GM23338 (cell line): ENCODE data around the gene ADGRL3. TPM values are rescaled to one million over a fixed set of nuclear protein-coding genes. Genes with fewer than 3 reads are reported as not detected.
A peak's percentile ranks its signal among the peaks of the same experiment; 100 is the strongest.

Experiments
- ATAC-seq: fragments of 200-7000 bp; cut with Tn5 transposase; 3 replicates; pipeline ENCODE4 v1.9.1; 2020
- DNase-seq: peaks from one replicate; pipeline ENCODE4 v3.0.0-alpha.2; 2015; ENCODE audit warnings: low spot score
- H2AFZ ChIP-seq: fragments of 200-600 bp; sonication (generic); 2 replicates; pipeline ENCODE4 v1.8.0; 2016; ENCODE audit warnings: antibody characterized with exemption, mild to moderate bottlenecking, moderate library complexity
- H3F3A ChIP-seq: fragments of 200-600 bp; sonication (generic); replicated peaks from 2 replicates; pipeline ENCODE4 v1.8.0; 2017; ENCODE audit warnings: antibody characterized with exemption, mixed run types, low read depth
- H3K27ac ChIP-seq: fragments of 200-600 bp; sonication (generic); 2 replicates; pipeline ENCODE4 v1.6.1; 2016; ENCODE audit warnings: low read depth
- H3K27me3 ChIP-seq: fragments of 200-600 bp; sonication (generic); 2 replicates; pipeline ENCODE4 v1.8.0; 2016; ENCODE audit warnings: mild to moderate bottlenecking, mixed run types, moderate library complexity; ENCODE audit not compliant: insufficient read depth
- H3K36me3 ChIP-seq: fragments of 200-600 bp; sonication (generic); 2 replicates; pipeline ENCODE4 v1.8.0; 2016; ENCODE audit warnings: mild to moderate bottlenecking; ENCODE audit not compliant: insufficient read depth
- H3K4me1 ChIP-seq: fragments of 200-600 bp; sonication (generic); 2 replicates; pipeline ENCODE4 v1.8.0; 2016; ENCODE audit warnings: mild to moderate bottlenecking, moderate library complexity; ENCODE audit not compliant: insufficient read depth
- H3K4me2 ChIP-seq: fragments of 200-600 bp; sonication (generic); 2 replicates; pipeline ENCODE4 v1.7.1; 2017; ENCODE audit warnings: mixed run types
- H3K4me3 ChIP-seq: fragments of 200-600 bp; sonication (generic); 2 replicates; pipeline ENCODE4 v1.6.1; 2016; ENCODE audit warnings: mixed run types
- H3K79me2 ChIP-seq: fragments of 200-600 bp; sonication (generic); replicated peaks from 2 replicates; pipeline ENCODE4 v1.8.0; 2017; ENCODE audit warnings: mild to moderate bottlenecking; ENCODE audit not compliant: insufficient read depth
- H3K9me2 ChIP-seq: fragments of 200-600 bp; sonication (generic); 2 replicates; pipeline ENCODE4 v1.8.0; 2017; ENCODE audit not compliant: insufficient read depth
- H4K20me1 ChIP-seq: fragments of 200-600 bp; sonication (generic); replicated peaks from 2 replicates; pipeline ENCODE4 v1.8.0; 2017; ENCODE audit warnings: mild to moderate bottlenecking; ENCODE audit not compliant: insufficient read depth
- H3K27ac Mint-ChIP-seq: 2 replicates; pipeline ENCODE4 v1.8.0; 2020; ENCODE audit warnings: inconsistent platforms, mild to moderate bottlenecking, moderate library complexity, mixed read lengths
- H3K27me3 Mint-ChIP-seq: 3 replicates; pipeline ENCODE4 v1.8.0; 2022; ENCODE audit warnings: low read depth, mild to moderate bottlenecking, moderate library complexity, mixed read lengths, inconsistent platforms; ENCODE audit not compliant: insufficient read depth, poor library complexity
- H3K36me3 Mint-ChIP-seq: 3 replicates; pipeline ENCODE4 v1.8.0; 2021; ENCODE audit warnings: low read depth, mild to moderate bottlenecking, inconsistent platforms, moderate library complexity, mixed read lengths
- H3K4me1 Mint-ChIP-seq: 3 replicates; pipeline ENCODE4 v1.8.0; 2020; ENCODE audit warnings: mild to moderate bottlenecking, inconsistent platforms, mixed read lengths
- H3K4me3 Mint-ChIP-seq: 3 replicates; pipeline ENCODE4 v1.8.0; 2021; ENCODE audit warnings: moderate library complexity, mild to moderate bottlenecking, inconsistent platforms, mixed read lengths
- H3K9me3 Mint-ChIP-seq: 3 replicates; pipeline ENCODE4 v1.8.0; 2020; ENCODE audit warnings: moderate library complexity, mild to moderate bottlenecking, inconsistent platforms, mixed read lengths
- EZH2phosphoT487 ChIP-seq: fragments of 200-600 bp; sonication (generic); IDR thresholded peaks from one replicate; pipeline ENCODE4 v1.8.1; 2018; ENCODE audit warnings: antibody characterized with exemption; ENCODE audit not compliant: unreplicated experiment
- STAT1 ChIP-seq: IDR thresholded peaks from one replicate; pipeline ENCODE4 v1.6.1; 2016; ENCODE audit warnings: antibody characterized with exemption; ENCODE audit not compliant: unreplicated experiment
- ZNF114 ChIP-seq: fragments of 250-450 bp; sonication (Bioruptor Pico); IDR thresholded peaks from 2 replicates; pipeline ENCODE4 v1.5.0; 2020; ENCODE audit warnings: mild to moderate bottlenecking, moderate library complexity
- ZNF331 ChIP-seq: fragments of 250-450 bp; sonication (Bioruptor Pico); IDR thresholded peaks from 2 replicates; pipeline ENCODE4 v1.5.0; 2020; ENCODE audit warnings: low read depth, mild to moderate bottlenecking, moderate library complexity
- polyA plus RNA-seq: library from polyadenylated mRNA; unstranded; fragments of >200 nt; fragmentation: Nextera tagmentation; extraction: Ambion mirVana; gene quantifications from 2 replicates; pipeline ENCODE4 v1.2.1, GENCODE V29; 2016
- total RNA-seq: library from RNA; depleted of rRNA; stranded (reverse); fragments of >200 nt; shearing (Covaris generic); gene quantifications from 2 replicates; pipeline ENCODE4 v1.2.3, GENCODE V29; 2014
- TF ChIP-seq, protein P1 (sequence below): fragments of 250-450 bp; sonication (Bioruptor Pico); IDR thresholded peaks from 2 replicates; pipeline ENCODE4 v1.5.0; 2020; ENCODE audit warnings: mild to moderate bottlenecking, moderate library complexity
- TF ChIP-seq, protein P2 (sequence below): IDR thresholded peaks from one replicate; pipeline ENCODE4 v1.6.1; 2018; ENCODE audit warnings: antibody characterized with exemption; ENCODE audit not compliant: unreplicated experiment

The ADGRL3 gene
- total and polyA plus RNA-seq, 2 experiments from 2014 or later: 9.7 to 16.5 TPM

DNA sequence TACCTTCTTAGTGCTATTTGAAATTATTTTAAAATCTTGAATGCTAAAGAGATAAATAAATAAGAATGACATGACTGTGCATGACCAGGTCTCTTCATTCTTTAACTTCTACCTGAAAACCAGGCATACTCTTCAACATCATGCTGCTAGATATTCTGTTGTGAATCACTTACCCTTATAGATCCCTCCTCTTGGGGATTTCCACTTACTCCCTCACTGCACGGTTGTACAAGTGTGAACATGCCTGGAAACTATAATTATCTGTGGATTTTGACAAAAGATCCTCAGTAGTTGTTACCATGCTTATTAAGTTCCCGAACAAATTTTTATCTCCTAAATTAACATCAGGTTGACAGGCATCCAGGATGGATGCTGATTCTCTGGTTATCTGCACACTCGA, 54.3 kb downstream of the ADGRL3 start (continued):
- TF ChIP-seq, protein P1, sequence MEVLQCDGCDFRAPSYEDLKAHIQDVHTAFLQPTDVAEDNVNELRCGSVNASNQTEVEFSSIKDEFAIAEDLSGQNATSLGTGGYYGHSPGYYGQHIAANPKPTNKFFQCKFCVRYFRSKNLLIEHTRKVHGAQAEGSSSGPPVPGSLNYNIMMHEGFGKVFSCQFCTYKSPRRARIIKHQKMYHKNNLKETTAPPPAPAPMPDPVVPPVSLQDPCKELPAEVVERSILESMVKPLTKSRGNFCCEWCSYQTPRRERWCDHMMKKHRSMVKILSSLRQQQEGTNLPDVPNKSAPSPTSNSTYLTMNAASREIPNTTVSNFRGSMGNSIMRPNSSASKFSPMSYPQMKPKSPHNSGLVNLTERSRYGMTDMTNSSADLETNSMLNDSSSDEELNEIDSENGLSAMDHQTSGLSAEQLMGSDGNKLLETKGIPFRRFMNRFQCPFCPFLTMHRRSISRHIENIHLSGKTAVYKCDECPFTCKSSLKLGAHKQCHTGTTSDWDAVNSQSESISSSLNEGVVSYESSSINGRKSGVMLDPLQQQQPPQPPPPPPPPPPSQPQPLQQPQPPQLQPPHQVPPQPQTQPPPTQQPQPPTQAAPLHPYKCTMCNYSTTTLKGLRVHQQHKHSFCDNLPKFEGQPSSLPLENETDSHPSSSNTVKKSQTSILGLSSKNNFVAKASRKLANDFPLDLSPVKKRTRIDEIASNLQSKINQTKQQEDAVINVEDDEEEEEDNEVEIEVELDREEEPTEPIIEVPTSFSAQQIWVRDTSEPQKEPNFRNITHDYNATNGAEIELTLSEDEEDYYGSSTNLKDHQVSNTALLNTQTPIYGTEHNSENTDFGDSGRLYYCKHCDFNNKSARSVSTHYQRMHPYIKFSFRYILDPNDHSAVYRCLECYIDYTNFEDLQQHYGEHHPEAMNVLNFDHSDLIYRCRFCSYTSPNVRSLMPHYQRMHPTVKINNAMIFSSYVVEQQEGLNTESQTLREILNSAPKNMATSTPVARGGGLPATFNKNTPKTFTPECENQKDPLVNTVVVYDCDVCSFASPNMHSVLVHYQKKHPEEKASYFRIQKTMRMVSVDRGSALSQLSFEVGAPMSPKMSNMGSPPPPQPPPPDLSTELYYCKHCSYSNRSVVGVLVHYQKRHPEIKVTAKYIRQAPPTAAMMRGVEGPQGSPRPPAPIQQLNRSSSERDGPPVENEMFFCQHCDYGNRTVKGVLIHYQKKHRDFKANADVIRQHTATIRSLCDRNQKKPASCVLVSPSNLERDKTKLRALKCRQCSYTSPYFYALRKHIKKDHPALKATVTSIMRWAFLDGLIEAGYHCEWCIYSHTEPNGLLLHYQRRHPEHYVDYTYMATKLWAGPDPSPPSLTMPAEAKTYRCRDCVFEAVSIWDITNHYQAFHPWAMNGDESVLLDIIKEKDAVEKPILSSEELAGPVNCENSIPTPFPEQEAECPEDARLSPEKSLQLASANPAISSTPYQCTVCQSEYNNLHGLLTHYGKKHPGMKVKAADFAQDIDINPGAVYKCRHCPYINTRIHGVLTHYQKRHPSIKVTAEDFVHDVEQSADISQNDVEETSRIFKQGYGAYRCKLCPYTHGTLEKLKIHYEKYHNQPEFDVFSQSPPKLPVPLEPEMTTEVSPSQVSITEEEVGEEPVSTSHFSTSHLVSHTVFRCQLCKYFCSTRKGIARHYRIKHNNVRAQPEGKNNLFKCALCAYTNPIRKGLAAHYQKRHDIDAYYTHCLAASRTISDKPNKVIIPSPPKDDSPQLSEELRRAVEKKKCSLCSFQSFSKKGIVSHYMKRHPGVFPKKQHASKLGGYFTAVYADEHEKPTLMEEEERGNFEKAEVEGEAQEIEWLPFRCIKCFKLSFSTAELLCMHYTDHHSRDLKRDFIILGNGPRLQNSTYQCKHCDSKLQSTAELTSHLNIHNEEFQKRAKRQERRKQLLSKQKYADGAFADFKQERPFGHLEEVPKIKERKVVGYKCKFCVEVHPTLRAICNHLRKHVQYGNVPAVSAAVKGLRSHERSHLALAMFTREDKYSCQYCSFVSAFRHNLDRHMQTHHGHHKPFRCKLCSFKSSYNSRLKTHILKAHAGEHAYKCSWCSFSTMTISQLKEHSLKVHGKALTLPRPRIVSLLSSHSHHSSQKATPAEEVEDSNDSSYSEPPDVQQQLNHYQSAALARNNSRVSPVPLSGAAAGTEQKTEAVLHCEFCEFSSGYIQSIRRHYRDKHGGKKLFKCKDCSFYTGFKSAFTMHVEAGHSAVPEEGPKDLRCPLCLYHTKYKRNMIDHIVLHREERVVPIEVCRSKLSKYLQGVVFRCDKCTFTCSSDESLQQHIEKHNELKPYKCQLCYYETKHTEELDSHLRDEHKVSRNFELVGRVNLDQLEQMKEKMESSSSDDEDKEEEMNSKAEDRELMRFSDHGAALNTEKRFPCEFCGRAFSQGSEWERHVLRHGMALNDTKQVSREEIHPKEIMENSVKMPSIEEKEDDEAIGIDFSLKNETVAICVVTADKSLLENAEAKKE (CRISPR knock-in tag): no peak
- no peak for TF ChIP-seq STAT1
- TF ChIP-seq, protein P2, sequence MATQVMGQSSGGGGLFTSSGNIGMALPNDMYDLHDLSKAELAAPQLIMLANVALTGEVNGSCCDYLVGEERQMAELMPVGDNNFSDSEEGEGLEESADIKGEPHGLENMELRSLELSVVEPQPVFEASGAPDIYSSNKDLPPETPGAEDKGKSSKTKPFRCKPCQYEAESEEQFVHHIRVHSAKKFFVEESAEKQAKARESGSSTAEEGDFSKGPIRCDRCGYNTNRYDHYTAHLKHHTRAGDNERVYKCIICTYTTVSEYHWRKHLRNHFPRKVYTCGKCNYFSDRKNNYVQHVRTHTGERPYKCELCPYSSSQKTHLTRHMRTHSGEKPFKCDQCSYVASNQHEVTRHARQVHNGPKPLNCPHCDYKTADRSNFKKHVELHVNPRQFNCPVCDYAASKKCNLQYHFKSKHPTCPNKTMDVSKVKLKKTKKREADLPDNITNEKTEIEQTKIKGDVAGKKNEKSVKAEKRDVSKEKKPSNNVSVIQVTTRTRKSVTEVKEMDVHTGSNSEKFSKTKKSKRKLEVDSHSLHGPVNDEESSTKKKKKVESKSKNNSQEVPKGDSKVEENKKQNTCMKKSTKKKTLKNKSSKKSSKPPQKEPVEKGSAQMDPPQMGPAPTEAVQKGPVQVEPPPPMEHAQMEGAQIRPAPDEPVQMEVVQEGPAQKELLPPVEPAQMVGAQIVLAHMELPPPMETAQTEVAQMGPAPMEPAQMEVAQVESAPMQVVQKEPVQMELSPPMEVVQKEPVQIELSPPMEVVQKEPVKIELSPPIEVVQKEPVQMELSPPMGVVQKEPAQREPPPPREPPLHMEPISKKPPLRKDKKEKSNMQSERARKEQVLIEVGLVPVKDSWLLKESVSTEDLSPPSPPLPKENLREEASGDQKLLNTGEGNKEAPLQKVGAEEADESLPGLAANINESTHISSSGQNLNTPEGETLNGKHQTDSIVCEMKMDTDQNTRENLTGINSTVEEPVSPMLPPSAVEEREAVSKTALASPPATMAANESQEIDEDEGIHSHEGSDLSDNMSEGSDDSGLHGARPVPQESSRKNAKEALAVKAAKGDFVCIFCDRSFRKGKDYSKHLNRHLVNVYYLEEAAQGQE: no peak

DNA sequence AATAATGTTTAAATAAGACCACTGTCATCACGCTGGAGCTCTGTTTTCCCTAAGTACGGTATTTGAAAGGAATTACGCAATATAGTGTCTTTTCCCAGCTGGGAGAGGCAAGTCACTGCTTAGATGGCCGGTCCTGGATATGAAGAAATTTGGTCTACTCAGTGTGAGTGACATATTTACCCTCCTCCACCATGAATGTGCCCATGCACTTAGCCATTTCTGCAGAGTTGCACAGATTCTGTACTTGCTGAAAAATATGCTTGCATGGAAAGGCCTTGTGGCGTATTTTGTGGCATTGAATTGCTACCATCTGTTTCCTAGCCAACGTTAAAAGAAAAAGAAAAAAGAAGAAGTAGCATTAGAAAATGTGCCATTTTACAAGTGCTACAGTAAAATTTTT, 73.1 kb downstream of the ADGRL3 start:
- H3K9me2 ChIP-seq: no peaks in the 10 kb centered on the region
- H3K9me3 Mint-ChIP-seq: no peaks in the 10 kb centered on the region
- no peak overlapping the region for H3K4me3 ChIP-seq
- H3K27ac ChIP-seq: no peak overlapping the region
- H3K79me2 ChIP-seq: peaks cover 4% of the 10 kb centered on the region; the same call in 1 of the 2 replicates
- DNase-seq (no peak), ATAC-seq (no peak)
- H3K4me2 ChIP-seq: no peak overlapping the region
- H3K36me3 ChIP-seq: no peaks in the 10 kb centered on the region
- no peaks in the 10 kb centered on the region for H4K20me1 ChIP-seq
- H3F3A ChIP-seq: no peaks in the 10 kb centered on the region
- no peak overlapping the region for H2AFZ ChIP-seq
- peaks cover 42% of the 10 kb centered on the region for H3K4me1 Mint-ChIP-seq
- H3K27me3 Mint-ChIP-seq: peaks cover 2% of the 10 kb centered on the region
- peaks cover 36% of the 10 kb centered on the region for H3K4me1 ChIP-seq
- no peaks in the 10 kb centered on the region for H3K27me3 ChIP-seq
- 0 out of 2 replicates have a peak overlapping the region, but pooled peaks have one; percentile 39 for H3K27ac Mint-ChIP-seq
- H3K36me3 Mint-ChIP-seq: no peaks in the 10 kb centered on the region
- no peak overlapping the region for H3K4me3 Mint-ChIP-seq
- no peak for TF ChIP-seq ZNF114 (CRISPR knock-in tag)
- TF ChIP-seq, protein P1 (CRISPR knock-in tag): no peak
- TF ChIP-seq ZNF331 (CRISPR knock-in tag): no peak
- no peak for TF ChIP-seq EZH2phosphoT487
